HPDE6-E6E7 (cell line): ENCODE data around the gene NAB1.
A peak's percentile ranks its signal among the peaks of the same experiment; 100 is the strongest.

Experiments
- DNase-seq: peaks from one replicate; pipeline ENCODE4 v3.0.0; 2011; ENCODE audit warnings: missing footprints; ENCODE audit errors: extremely low spot score

NAB1 gene

GRCh38 chr2:190637281-190637734 is 11.6 kb upstream of the NAB1 start:
- DNase-seq, result no peak

GRCh38 chr2:190637903-190638618 is 10.8 kb upstream of the NAB1 start:
- DNase-seq, result no peak

GRCh38 chr2:190640117-190640516 is 8.8 kb upstream of the NAB1 start:
- no peak for DNase-seq

- no peak for DNase-seq
Measured at GRCh38 chr2:190641469-190641868, 7.4 kb upstream of the NAB1 start.

GRCh38 chr2:190646780-190647522 is 1.9 kb upstream of the NAB1 start:
- DNase-seq, result no peak

- peak; percentile 76 for DNase-seq
Measured at GRCh38 chr2:190648289-190649034, 421 bp upstream of the NAB1 start.

- DNase-seq, result no peak
Measured at GRCh38 chr2:190649798-190650390, 1.0 kb downstream of the NAB1 start.

GRCh38 chr2:190651413-190651812 is 2.5 kb downstream of the NAB1 start:
- no peak for DNase-seq

- DNase-seq, result no peak
Measured at GRCh38 chr2:190653231-190653630, 4.3 kb downstream of the NAB1 start.

GRCh38 chr2:190653931-190654330 is 5.0 kb downstream of the NAB1 start:
- no peak for DNase-seq

GRCh38 chr2:190655113-190655512 is 6.2 kb downstream of the NAB1 start:
- no peak for DNase-seq

- DNase-seq, result no peak
Measured at GRCh38 chr2:190655570-190655969, 6.7 kb downstream of the NAB1 start.

GRCh38 chr2:190656301-190656700 is 7.4 kb downstream of the NAB1 start:
- DNase-seq, result no peak

- DNase-seq, result no peak
Measured at GRCh38 chr2:190657474-190658255, 8.8 kb downstream of the NAB1 start.

GRCh38 chr2:190659553-190659952 is 10.7 kb downstream of the NAB1 start:
- no peak for DNase-seq

- no peak for DNase-seq
Measured at GRCh38 chr2:190662754-190663153, 13.9 kb downstream of the NAB1 start.

GRCh38 chr2:190663348-190663747 is 14.5 kb downstream of the NAB1 start:
- DNase-seq, result no peak

GRCh38 chr2:190663839-190664238 is 15.0 kb downstream of the NAB1 start:
- DNase-seq, result no peak

- no peak for DNase-seq
Measured at GRCh38 chr2:190664240-190664639, 15.4 kb downstream of the NAB1 start.

- DNase-seq, result no peak
Measured at GRCh38 chr2:190666895-190667294, 18.0 kb downstream of the NAB1 start.

GRCh38 chr2:190668892-190669291 is 20.0 kb downstream of the NAB1 start:
- DNase-seq, result no peak
